ENCODE data around the gene PITRM1. TPM values are rescaled to one million over a fixed set of nuclear protein-coding genes. Genes with fewer than 3 reads are reported as not detected.

Gene PITRM1
- total RNA-seq, 1 experiment from 2014 or later, result 40.7 TPM

GRCh38 chr10:3132036-3133025 lies 40.3 kb downstream of the PITRM1 start:
- Mint-ChIP-seq H3K36me3 (peaks cover 83% of the 10 kb centered on the region), H3K27ac (no peak overlapping the region; the same call in 1 of the 2 replicates), H3K4me3 (no peak overlapping the region), H3K4me1 (no peaks in the 10 kb centered on the region), H3K9me3 (no peaks in the 10 kb centered on the region), H3K27me3 (ENCODE audit: low read depth) (no peaks in the 10 kb centered on the region)
- ATAC-seq (no peak), DNase-seq (ENCODE audit: low spot score) (no peak)
- ChIA-PET POLR2A (interaction anchor here (0.5 kb wide), 1 partner anchor 318 kb away, joined by 3 read pairs; no protein-coding TSS in a partner anchor), CTCF (no interaction called here)
- TF ChIP-seq ZBTB43 (CRISPR knock-in tag; IDR thresholded peaks at IDR 0.05) (no peak), CREM (CRISPR knock-in tag; IDR thresholded peaks at IDR 0.05) (no peak), OVOL2 (CRISPR knock-in tag; IDR thresholded peaks at IDR 0.05; ENCODE audit: borderline replicate concordance) (no peak)
- TF ChIP-seq, protein P1, sequence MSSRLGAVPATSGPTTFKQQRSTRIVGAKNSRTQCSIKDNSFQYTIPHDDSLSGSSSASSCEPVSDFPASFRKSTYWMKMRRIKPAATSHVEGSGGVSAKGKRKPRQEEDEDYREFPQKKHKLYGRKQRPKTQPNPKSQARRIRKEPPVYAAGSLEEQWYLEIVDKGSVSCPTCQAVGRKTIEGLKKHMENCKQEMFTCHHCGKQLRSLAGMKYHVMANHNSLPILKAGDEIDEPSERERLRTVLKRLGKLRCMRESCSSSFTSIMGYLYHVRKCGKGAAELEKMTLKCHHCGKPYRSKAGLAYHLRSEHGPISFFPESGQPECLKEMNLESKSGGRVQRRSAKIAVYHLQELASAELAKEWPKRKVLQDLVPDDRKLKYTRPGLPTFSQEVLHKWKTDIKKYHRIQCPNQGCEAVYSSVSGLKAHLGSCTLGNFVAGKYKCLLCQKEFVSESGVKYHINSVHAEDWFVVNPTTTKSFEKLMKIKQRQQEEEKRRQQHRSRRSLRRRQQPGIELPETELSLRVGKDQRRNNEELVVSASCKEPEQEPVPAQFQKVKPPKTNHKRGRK (CRISPR knock-in tag; IDR thresholded peaks at IDR 0.05; ENCODE audit: borderline replicate concordance), result no peak
- TF ChIP-seq, protein P2, sequence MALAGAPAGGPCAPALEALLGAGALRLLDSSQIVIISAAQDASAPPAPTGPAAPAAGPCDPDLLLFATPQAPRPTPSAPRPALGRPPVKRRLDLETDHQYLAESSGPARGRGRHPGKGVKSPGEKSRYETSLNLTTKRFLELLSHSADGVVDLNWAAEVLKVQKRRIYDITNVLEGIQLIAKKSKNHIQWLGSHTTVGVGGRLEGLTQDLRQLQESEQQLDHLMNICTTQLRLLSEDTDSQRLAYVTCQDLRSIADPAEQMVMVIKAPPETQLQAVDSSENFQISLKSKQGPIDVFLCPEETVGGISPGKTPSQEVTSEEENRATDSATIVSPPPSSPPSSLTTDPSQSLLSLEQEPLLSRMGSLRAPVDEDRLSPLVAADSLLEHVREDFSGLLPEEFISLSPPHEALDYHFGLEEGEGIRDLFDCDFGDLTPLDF (CRISPR knock-in tag; IDR thresholded peaks at IDR 0.05), result no peak

DNA sequence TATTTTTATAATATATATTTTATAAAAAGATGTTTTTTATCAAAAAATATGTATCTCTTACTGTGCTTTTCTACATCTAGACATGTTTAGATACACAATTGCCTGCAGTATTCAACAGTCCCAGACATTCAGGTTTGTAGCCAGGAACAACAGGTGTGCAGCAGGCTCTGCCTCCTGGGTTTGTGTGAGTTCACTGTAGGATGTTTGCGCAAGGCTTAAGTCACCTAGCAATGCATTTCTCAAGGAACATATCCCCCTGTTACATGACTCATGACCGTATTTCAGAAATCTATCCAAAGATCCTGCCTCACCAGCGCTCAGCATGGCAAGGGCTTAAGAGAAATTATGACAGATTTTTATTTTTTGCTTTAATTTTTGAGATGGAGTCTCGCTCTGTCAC lies 41.5 kb downstream of the PITRM1 start:
- POLR2A ChIA-PET, result no interaction called here
- Mint-ChIP-seq H3K4me1 (no peaks in the 10 kb centered on the region), H3K36me3 (peaks cover 82% of the 10 kb centered on the region), H3K27ac (no peak overlapping the region), H3K4me3 (no peak overlapping the region), H3K27me3 (ENCODE audit: low read depth) (no peaks in the 10 kb centered on the region), H3K9me3 (no peaks in the 10 kb centered on the region)
- ATAC-seq (no peak), DNase-seq (ENCODE audit: low spot score) (no peak)
- TF ChIP-seq, protein P3, sequence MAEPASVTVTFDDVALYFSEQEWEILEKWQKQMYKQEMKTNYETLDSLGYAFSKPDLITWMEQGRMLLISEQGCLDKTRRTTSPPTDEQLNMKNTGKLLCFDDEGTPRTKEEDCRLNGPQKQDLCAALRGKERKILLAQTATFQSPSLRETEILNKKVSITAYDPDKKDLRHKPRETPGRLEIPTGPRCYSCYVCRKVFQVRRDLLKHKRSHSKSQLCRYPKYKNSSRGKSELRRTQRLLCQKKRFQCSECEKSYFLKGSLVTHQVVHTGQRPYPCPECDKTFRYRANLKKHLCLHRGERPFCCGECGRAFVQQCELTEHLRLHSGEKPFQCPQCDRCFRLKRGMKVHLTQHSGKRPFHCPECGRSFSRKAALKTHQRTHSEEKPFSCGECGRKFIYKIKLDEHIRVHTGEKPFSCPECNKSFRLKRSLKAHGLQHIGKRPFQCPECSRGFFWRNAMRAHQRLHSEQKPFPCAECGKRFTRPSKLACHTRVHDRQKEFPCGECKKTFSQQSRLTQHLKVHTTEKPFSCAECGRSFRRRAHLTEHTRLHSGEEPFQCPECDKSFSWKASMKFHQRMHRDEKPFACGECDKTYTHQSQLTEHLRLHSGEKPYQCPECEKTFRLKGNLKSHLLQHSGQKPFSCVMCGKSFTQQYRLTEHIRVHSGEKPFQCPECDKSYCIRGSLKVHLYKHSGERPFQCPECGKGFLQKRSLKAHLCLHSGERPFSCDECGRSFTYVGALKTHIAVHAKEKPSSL (CRISPR knock-in tag; conservative IDR thresholded peaks at IDR 0.05), result no peak
- TF ChIP-seq, protein P4, sequence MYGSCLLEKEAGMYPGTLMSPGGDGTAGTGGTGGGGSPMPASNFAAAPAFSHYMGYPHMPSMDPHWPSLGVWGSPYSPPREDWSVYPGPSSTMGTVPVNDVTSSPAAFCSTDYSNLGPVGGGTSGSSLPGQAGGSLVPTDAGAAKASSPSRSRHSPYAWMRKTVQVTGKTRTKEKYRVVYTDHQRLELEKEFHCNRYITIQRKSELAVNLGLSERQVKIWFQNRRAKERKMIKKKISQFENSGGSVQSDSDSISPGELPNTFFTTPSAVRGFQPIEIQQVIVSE (CRISPR knock-in tag; IDR thresholded peaks at IDR 0.05; ENCODE audit: borderline replicate concordance), result no peak
- CTCF ChIA-PET, result no interaction called here

DNA sequence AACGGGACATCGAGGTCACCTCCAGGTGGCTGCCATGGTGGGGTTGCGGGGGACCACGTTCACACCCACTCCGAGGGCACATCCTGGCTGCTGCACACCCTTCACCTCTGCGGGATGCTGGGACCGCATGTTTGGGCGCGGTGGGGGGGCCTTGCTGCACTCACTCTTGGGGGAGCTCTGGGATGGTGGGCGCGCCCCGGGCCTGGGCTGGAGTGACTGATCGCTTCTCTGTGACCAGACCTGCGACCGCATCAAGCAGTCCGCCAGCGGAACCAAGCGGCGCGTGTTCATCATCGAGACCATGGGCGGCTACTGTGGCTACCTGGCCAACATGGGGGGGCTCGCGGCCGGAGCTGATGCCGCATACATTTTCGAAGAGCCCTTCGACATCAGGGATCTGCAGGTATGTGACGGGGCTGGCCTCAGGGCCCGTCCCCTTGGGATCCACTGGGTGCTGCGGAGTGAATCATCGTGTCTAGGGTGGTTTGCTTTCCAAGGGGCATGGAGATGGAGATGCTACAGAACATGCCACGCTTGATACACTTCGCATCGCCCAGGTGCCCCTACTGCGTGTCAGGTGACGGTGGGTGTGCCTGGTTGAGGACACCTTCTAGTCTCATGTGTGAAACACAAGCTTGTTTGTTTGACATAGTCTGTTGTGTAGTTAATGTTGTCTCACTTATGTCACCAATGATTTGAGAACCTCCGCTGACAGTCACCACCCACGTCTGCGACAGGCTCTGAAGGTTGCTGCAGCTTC lies 42.8 kb downstream of the PITRM1 start:
- Mint-ChIP-seq H3K27me3 (ENCODE audit: low read depth) (no peaks in the 10 kb centered on the region), H3K4me3 (no peak overlapping the region), H3K4me1 (no peaks in the 10 kb centered on the region), H3K36me3 (peaks cover 79% of the 10 kb centered on the region), H3K27ac (no peak overlapping the region), H3K9me3 (no peaks in the 10 kb centered on the region)
- no peak for ATAC-seq
- POLR2A ChIA-PET, result no interaction called here
- CTCF ChIA-PET, result no interaction called here
- no peak for DNase-seq (ENCODE audit: low spot score)
- no peak for TF ChIP-seq CREB1 (CRISPR knock-in tag; IDR thresholded peaks at IDR 0.05)
- no peak for TF ChIP-seq FOXJ3 (CRISPR knock-in tag; IDR thresholded peaks at IDR 0.05; ENCODE audit: borderline replicate concordance)
- TF ChIP-seq ETV6 (CRISPR knock-in tag; IDR thresholded peaks at IDR 0.05), result no peak
- no peak for TF ChIP-seq JAZF1 (CRISPR knock-in tag; IDR thresholded peaks at IDR 0.05)
- TF ChIP-seq, protein P3 (CRISPR knock-in tag; conservative IDR thresholded peaks at IDR 0.05), result no peak
- TF ChIP-seq IRF1 (CRISPR knock-in tag; IDR thresholded peaks at IDR 0.05), result no peak
- TF ChIP-seq SOX15 (CRISPR knock-in tag; IDR thresholded peaks at IDR 0.05), result no peak
- no peak for TF ChIP-seq ZNF317 (CRISPR knock-in tag; IDR thresholded peaks at IDR 0.05; ENCODE audit: borderline replicate concordance, low read depth)
- TF ChIP-seq SMAD4 (CRISPR knock-in tag; IDR thresholded peaks at IDR 0.05), result no peak
- no peak for TF ChIP-seq NR3C1 (CRISPR knock-in tag; conservative IDR thresholded peaks at IDR 0.05; ENCODE audit: low read depth)
- no peak for TF ChIP-seq EMX1 (CRISPR knock-in tag; IDR thresholded peaks at IDR 0.05)
- TF ChIP-seq, protein P5, sequence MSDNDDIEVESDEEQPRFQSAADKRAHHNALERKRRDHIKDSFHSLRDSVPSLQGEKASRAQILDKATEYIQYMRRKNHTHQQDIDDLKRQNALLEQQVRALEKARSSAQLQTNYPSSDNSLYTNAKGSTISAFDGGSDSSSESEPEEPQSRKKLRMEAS (CRISPR knock-in tag; IDR thresholded peaks at IDR 0.05), result no peak
